HCT116 (cell line): ENCODE results near the gene ZYG11A. TPM values are rescaled to one million over a fixed set of nuclear protein-coding genes. Genes with fewer than 3 reads are reported as not detected.
A peak's percentile ranks its signal among the peaks of the same experiment; 100 is the strongest.

ENCODE experiments used
- ATAC-seq: fragments of 200-7000 bp; cut with Tn5 transposase; 2 replicates; pipeline ENCODE4 v1.9.1; 2020; ENCODE audit warnings: mild to moderate bottlenecking, moderate library complexity
- BruUV-seq: library from RNA; stranded (reverse); fragments of 400-500 nt; replicated peaks from 2 replicates; lab custom pipeline; 2021; lab: Mats Ljungman, UMichigan
- CTCF ChIA-PET: fragments of 300-600 bp; sonication (Branson Sonifier 250); formaldehyde crosslinking; loops from one replicate; lab custom pipeline; 2021; ENCODE audit warnings: antibody characterized with exemption; lab: Charles Lee
- POLR2A ChIA-PET: fragments of 300-600, 350-600 bp; sonication (Branson Sonifier 250); formaldehyde crosslinking; loops from one replicate; lab custom pipeline; 2021; ENCODE audit warnings: antibody characterized with exemption; lab: Charles Lee
- RAD21 ChIA-PET, 2 experiments: fragments of 300-600 bp; sonication (Branson Sonifier 250); formaldehyde crosslinking; loops; one replicate each; lab custom pipeline; 2023; ENCODE audit warnings: low total read pairs in 2 of 2; ENCODE audit not compliant: uncharacterized antibody in 2 of 2, unreplicated experiment in 2 of 2, low non-redundant PET in 1 of 2; lab: Charles Lee
- DNase-seq: peaks from one replicate; pipeline ENCODE4 v3.0.0-alpha.2; 2010; ENCODE audit warnings: low read depth, low spot score
- H2AFZ ChIP-seq: fragments of 200-600 bp; shearing (Covaris generic), sonication (generic); 2 replicates; pipeline ENCODE4 v1.6.1; 2017; ENCODE audit warnings: low read depth, mixed run types, mixed read lengths, antibody characterized with exemption, low read length; ENCODE audit not compliant: poor library complexity, severe bottlenecking
- H3K27ac ChIP-seq: 2 replicates; pipeline ENCODE4 v1.5.1; 2012; ENCODE audit warnings: low read depth, low read length
- H3K27me3 ChIP-seq: fragments of 200-600 bp; sonication (generic); 2 replicates; pipeline ENCODE4 v1.6.1; 2016; ENCODE audit warnings: mixed run types, low read length, mixed read lengths; ENCODE audit not compliant: insufficient read depth
- H3K36me3 ChIP-seq, 2 experiments: fragments of 200-500 bp in 1 of 2; fragments of 200-600 bp in 1 of 2; sonication (Bioruptor generic) in 1 of 2; sonication (generic) in 1 of 2; 2 replicates each; pipeline versions ENCODE4 v1.5.1 to v1.6.1; 2014 to 2016; ENCODE audit warnings: low read length in 2 of 2, inconsistent platforms in 1 of 2, mixed read lengths in 1 of 2, mixed run types in 1 of 2; ENCODE audit not compliant: insufficient read depth in 2 of 2, control insufficient read depth in 1 of 2
- H3K4me1 ChIP-seq, 2 experiments: fragments of 200-600 bp in 1 of 2; sonication (generic) in 1 of 2; 2 replicates each; pipeline versions ENCODE4 v1.5.1 to v1.6.1; 2012 to 2017; ENCODE audit warnings: low read length in 2 of 2, inconsistent platforms in 1 of 2, mild to moderate bottlenecking in 1 of 2, mixed read lengths in 1 of 2, mixed run types in 1 of 2, moderate library complexity in 1 of 2; ENCODE audit not compliant: insufficient read depth in 2 of 2, control insufficient read depth in 1 of 2
- H3K4me2 ChIP-seq: fragments of 200-600 bp; sonication (generic); 2 replicates; pipeline ENCODE4 v1.6.1; 2017; ENCODE audit warnings: mixed run types, low read length, mixed read lengths
- H3K4me3 ChIP-seq, 2 experiments: fragments of 200-600 bp in 1 of 2; sonication (generic) in 1 of 2; replicated peaks in 1 of 2; 2 replicates each; pipeline ENCODE4 v1.5.1; 2011 to 2016; ENCODE audit warnings: low read length in 2 of 2, control low read depth in 1 of 2, low read depth in 1 of 2, mild to moderate bottlenecking in 1 of 2, mixed read lengths in 1 of 2, mixed run types in 1 of 2
- H3K79me2 ChIP-seq: fragments of 200-600 bp; sonication (generic); 2 replicates; pipeline ENCODE4 v1.6.1; 2017; ENCODE audit warnings: mild to moderate bottlenecking, mixed run types, low read length, moderate library complexity, mixed read lengths; ENCODE audit not compliant: insufficient read depth
- H3K9ac ChIP-seq: fragments of 200-600 bp; sonication (generic); 2 replicates; pipeline ENCODE4 v1.6.1; 2016; ENCODE audit warnings: low read length, mixed read lengths
- H3K9me2 ChIP-seq: fragments of 200-600 bp; sonication (generic), shearing (Covaris generic); 2 replicates; pipeline ENCODE4 v1.6.1; 2017; ENCODE audit warnings: mixed run types, mild to moderate bottlenecking, moderate library complexity; ENCODE audit not compliant: insufficient read depth
- H3K9me3 ChIP-seq, 2 experiments: fragments of 200-500 bp in 1 of 2; fragments of 200-600 bp in 1 of 2; sonication (Bioruptor generic) in 1 of 2; sonication (generic) in 1 of 2; 2 replicates each; pipeline ENCODE4 v1.6.1; 2014 to 2017; ENCODE audit warnings: low read length in 2 of 2, mixed read lengths in 2 of 2, inconsistent platforms in 1 of 2, low read depth in 1 of 2, mild to moderate bottlenecking in 1 of 2, mixed run types in 1 of 2, moderate library complexity in 1 of 2; ENCODE audit not compliant: control insufficient read depth in 1 of 2, insufficient read depth in 1 of 2
- H4K20me1 ChIP-seq: fragments of 200-600 bp; sonication (generic), shearing (Covaris generic); 2 replicates; pipeline ENCODE4 v1.6.1; 2017; ENCODE audit warnings: mixed run types, mild to moderate bottlenecking, moderate library complexity; ENCODE audit not compliant: insufficient read depth
- EZH2 ChIP-seq: fragments of 200-600 bp; sonication (generic); IDR thresholded peaks from 2 replicates; pipeline ENCODE4 v1.6.1; 2017; ENCODE audit warnings: antibody characterized with exemption, mixed run types
- SP1 ChIP-seq: IDR thresholded peaks from 2 replicates; pipeline ENCODE4 v1.6.1; 2012; ENCODE audit warnings: low read depth
- ZBTB33 ChIP-seq: IDR thresholded peaks from 2 replicates; pipeline ENCODE4 v1.6.1; 2011; ENCODE audit warnings: mild to moderate bottlenecking, low read length, moderate library complexity; ENCODE audit not compliant: insufficient replicate concordance; ENCODE audit errors: extremely low read depth
- ZFX ChIP-seq: fragments of 450-650 bp; IDR thresholded peaks from 2 replicates; pipeline ENCODE4 v1.6.1; 2017
- intact Hi-C: fragments of 100-400 bp; cut with micrococcal nuclease; formaldehyde crosslinking; loops from 2 replicates; pipeline ENCODE4 v1.10.0; 2022
- total RNA-seq: library from RNA; stranded (reverse); gene quantifications from one replicate; pipeline ENCODE4 v1.2.1, GENCODE V29; 2021; ENCODE audit not compliant: unreplicated experiment

ZYG11A gene
- total RNA-seq, 1 experiment from 2014 or later: 0.05 TPM

- TF ChIP-seq ZBTB33 (no peak), ZFX (no peak), SP1 (no peak)
Observed at GRCh38 chr1:52925571-52926005, 83.0 kb downstream of the ZYG11A start (continued).

DNA sequence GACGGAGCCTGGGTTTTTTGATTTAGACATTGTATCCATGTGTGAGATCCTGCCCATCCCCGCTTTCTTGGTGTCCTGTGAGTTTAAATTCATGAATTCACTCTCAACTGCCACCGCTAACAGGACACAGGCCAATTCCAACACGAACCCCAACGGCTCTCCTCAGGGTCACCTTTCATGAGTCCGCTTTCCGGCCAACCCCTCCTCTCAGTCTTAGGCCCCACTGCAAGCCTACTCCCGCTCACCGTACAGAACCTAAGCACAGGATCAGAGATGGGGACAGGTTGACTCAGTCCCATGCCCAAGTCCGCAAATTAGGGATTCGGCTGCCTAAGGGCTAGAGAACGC lies 84.3 kb downstream of the ZYG11A start:
- RAD21 ChIA-PET: no interaction called here
- no peak for TF ChIP-seq EZH2
- H3K9ac ChIP-seq: peak overlapping the region; percentile 67; the same call in 1 of the 2 replicates
- H3K27me3 ChIP-seq: no peaks in the 10 kb centered on the region
- no peaks in the 10 kb centered on the region for H3K79me2 ChIP-seq
- H3K4me3 ChIP-seq: peak overlapping the region; percentile 54 to 61
- CTCF ChIA-PET: no interaction called here
- H3K4me2 ChIP-seq: peak overlapping the region; percentile 78
- no peak for DNase-seq
- H3K9me3 ChIP-seq: no peaks in the 10 kb centered on the region
- ATAC-seq: no peak
- H3K27ac ChIP-seq: no peak overlapping the region
- no TSS peak for BruUV-seq
- no peak overlapping the region for H2AFZ ChIP-seq
- POLR2A ChIA-PET: no interaction called here
- no peaks in the 10 kb centered on the region for H3K9me2 ChIP-seq
- H4K20me1 ChIP-seq: no peaks in the 10 kb centered on the region
- H3K36me3 ChIP-seq: no peaks in the 10 kb centered on the region
- intact Hi-C loops: no loop called here
- peaks cover 5 to 22% of the 10 kb centered on the region in 2 experiments; a peak in 3 of 4 replicates for H3K4me1 ChIP-seq
